Loucy (cell line): Measurements from ENCODE around the gene CBLN3.

Source experiments
- H2AFZ ChIP-seq: fragments of 200-600 bp; sonication (generic); 2 replicates; pipeline ENCODE4 v1.6.0; 2016; ENCODE audit warnings: antibody characterized with exemption, mild to moderate bottlenecking, low read length, moderate library complexity
- H3F3A ChIP-seq: fragments of 200-600 bp; 2 replicates; pipeline ENCODE4 v1.6.0; 2016; ENCODE audit warnings: antibody characterized with exemption, low read depth, mild to moderate bottlenecking
- H3K27me3 ChIP-seq: fragments of 200-600 bp; sonication (generic); 2 replicates; pipeline ENCODE4 v1.6.1; 2014; ENCODE audit warnings: low read length, mild to moderate bottlenecking; ENCODE audit not compliant: insufficient read depth, poor library complexity, severe bottlenecking
- H3K36me3 ChIP-seq: fragments of 200-600 bp; sonication (generic); 2 replicates; pipeline ENCODE4 v1.6.1; 2016; ENCODE audit warnings: low read length; ENCODE audit not compliant: insufficient read depth
- H3K4me1 ChIP-seq: fragments of 200-600 bp; sonication (generic); 2 replicates; pipeline ENCODE4 v1.5.1; 2014; ENCODE audit warnings: low read length, mild to moderate bottlenecking; ENCODE audit not compliant: insufficient read depth, poor library complexity, severe bottlenecking
- H3K4me2 ChIP-seq: fragments of 200-600 bp; sonication (generic); 2 replicates; pipeline ENCODE4 v1.6.0; 2014; ENCODE audit warnings: antibody characterized with exemption, low read length, low read depth, mild to moderate bottlenecking; ENCODE audit not compliant: poor library complexity, severe bottlenecking
- H3K4me3 ChIP-seq: fragments of 200-600 bp; sonication (generic); 2 replicates; pipeline ENCODE4 v1.5.1; 2014; ENCODE audit warnings: low read length, mild to moderate bottlenecking, mixed read lengths; ENCODE audit not compliant: poor library complexity, severe bottlenecking
- H3K79me2 ChIP-seq: fragments of 200-600 bp; sonication (generic); 2 replicates; pipeline ENCODE4 v1.6.1; 2014; ENCODE audit warnings: low read length; ENCODE audit not compliant: insufficient read depth
- H3K9ac ChIP-seq: fragments of 200-600 bp; sonication (generic); 2 replicates; pipeline ENCODE4 v1.6.0; 2014; ENCODE audit warnings: mild to moderate bottlenecking, low read depth, low read length, moderate library complexity; ENCODE audit not compliant: poor library complexity, severe bottlenecking
- H3K9me2 ChIP-seq: fragments of 200-600 bp; sonication (generic); replicated peaks from 2 replicates; pipeline ENCODE4 v1.6.1; 2016; ENCODE audit warnings: low read depth, low read length, mixed read lengths
- H3K9me3 ChIP-seq: fragments of 200-600 bp; sonication (generic); 2 replicates; pipeline ENCODE4 v1.6.1; 2014; ENCODE audit warnings: mild to moderate bottlenecking, antibody characterized with exemption, low read length, low read depth; ENCODE audit not compliant: insufficient read depth
- H4K20me1 ChIP-seq: fragments of 200-600 bp; sonication (generic); 2 replicates; pipeline ENCODE4 v1.6.0; 2014; ENCODE audit warnings: antibody characterized with exemption, low read length, mild to moderate bottlenecking; ENCODE audit not compliant: insufficient read depth, poor library complexity, severe bottlenecking
- CTCF ChIP-seq: fragments of 200-600 bp; sonication (generic); conservative IDR thresholded peaks from 2 replicates; pipeline ENCODE4 v1.5.1; 2014; ENCODE audit warnings: mild to moderate bottlenecking, antibody characterized with exemption, low read length
- EZH2phosphoT487 ChIP-seq: fragments of 200-600 bp; IDR thresholded peaks from 2 replicates; pipeline ENCODE4 v1.6.1; 2018; ENCODE audit warnings: antibody characterized with exemption, mild to moderate bottlenecking, moderate library complexity, borderline replicate concordance

Gene CBLN3

DNA sequence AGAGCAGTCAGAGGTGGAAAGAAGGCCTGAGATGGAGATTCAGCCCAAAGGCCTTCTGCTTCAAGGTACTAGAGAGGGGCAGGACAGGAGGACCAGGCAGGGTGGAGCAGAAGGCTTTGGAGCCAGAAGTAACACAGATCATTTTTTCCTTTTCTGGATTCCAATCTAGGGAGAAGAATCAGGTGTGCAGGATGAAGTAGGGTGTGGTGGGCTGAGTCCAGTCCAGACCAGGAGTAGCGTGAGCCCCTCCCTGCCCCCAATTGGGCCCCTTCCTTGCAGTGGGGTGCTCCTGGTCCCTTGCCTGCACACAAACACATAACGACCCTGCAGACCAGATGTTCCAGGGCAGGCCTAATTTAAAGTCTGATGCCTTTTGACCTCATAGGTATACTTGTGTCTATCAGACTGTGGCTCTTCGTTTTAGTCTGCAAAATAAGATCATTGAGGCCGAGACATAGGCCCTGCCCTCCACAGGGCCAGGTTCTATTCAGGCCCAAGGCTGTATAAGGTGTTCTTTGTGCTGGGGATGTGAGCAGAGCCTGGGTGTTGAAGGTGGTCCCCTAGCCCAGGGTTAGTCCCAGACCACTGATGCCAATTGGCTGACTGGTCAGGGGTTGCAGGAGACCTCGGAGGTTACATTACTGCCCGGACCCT, 31.7 kb downstream of the CBLN3 start:
- 0 out of 2 replicates have a peak overlapping the region, but pooled peaks have one; percentile 5 for H2AFZ ChIP-seq
- peaks cover 36% of the 10 kb centered on the region for H3K79me2 ChIP-seq
- H3F3A ChIP-seq, result peaks cover 12% of the 10 kb centered on the region; the same call in 1 of the 2 replicates
- H4K20me1 ChIP-seq, result no peaks in the 10 kb centered on the region
- no peaks in the 10 kb centered on the region for H3K9me3 ChIP-seq
- peak overlapping the region; percentile 65 for H3K9ac ChIP-seq
- H3K4me1 ChIP-seq, result peaks cover 83% of the 10 kb centered on the region
- H3K36me3 ChIP-seq, result no peaks in the 10 kb centered on the region
- peak overlapping the region; percentile 78 for H3K4me3 ChIP-seq
- TF ChIP-seq CTCF, result no peak
- no peak for TF ChIP-seq EZH2phosphoT487
- H3K27me3 ChIP-seq, result no peaks in the 10 kb centered on the region
- H3K9me2 ChIP-seq, result no peaks in the 10 kb centered on the region
- H3K4me2 ChIP-seq, result peak overlapping the region; percentile 47

DNA sequence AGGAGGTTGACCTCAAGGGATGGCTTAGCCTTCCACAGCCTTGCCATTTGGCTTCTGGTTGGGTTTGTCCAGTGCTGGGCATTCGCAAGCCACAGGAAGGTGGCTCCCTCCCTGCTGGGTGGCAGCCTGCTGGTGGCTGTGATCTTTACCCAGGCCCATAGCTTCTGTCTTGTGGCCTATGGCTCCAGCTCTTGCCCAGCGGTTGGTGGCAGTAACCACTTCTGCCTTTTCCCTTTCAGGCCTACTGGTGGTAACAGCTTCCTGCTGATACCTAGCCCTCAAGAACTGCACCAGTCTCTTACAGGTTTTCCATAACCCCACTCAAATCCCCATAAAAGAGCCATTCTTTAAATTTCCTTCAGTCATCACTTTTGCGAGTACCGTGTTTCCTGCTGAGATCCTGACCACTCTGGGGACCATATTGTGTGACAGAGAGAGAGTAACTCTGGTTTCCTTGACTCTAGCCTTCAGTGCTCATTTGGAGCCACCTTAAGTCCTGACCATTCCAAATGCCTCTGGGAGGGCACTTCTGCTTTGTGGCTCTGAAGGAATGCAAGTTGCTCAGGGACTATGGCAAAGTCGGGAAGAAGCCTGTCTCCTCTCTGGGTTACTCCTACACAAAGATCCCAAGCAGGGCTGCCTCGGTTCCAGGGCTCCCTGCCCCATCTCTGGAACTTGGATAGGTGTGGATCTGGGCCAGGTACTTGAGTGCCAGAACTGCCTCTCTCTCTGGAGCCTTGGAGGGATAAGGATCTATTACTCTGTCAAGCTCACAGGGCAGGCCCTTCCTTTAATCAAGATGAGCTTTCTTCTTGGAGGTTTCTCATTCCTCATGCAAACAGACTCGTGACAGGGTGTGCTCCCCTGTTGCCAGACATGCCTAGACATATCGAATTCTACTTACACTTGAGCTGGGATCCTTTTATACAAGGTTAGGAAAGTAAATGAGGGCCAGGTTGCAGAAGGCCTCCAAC, 33.6 kb downstream of the CBLN3 start:
- Histone ChIP-seq H3K4me3 (peak overlapping the region; percentile 16), H3K36me3 (no peaks in the 10 kb centered on the region), H2AFZ (no peak overlapping the region), H3K9me2 (no peaks in the 10 kb centered on the region), H3K4me1 (peaks cover 78% of the 10 kb centered on the region), H3K9ac (peak overlapping the region; percentile 65), H3K27me3 (no peaks in the 10 kb centered on the region), H3K9me3 (no peaks in the 10 kb centered on the region), H3K79me2 (peaks cover 17% of the 10 kb centered on the region), H3K4me2 (peak overlapping the region; percentile 54), H3F3A (peaks cover 12% of the 10 kb centered on the region; the same call in 1 of the 2 replicates), H4K20me1 (no peaks in the 10 kb centered on the region)
- TF ChIP-seq CTCF (peak; percentile 35), EZH2phosphoT487 (no peak)

DNA sequence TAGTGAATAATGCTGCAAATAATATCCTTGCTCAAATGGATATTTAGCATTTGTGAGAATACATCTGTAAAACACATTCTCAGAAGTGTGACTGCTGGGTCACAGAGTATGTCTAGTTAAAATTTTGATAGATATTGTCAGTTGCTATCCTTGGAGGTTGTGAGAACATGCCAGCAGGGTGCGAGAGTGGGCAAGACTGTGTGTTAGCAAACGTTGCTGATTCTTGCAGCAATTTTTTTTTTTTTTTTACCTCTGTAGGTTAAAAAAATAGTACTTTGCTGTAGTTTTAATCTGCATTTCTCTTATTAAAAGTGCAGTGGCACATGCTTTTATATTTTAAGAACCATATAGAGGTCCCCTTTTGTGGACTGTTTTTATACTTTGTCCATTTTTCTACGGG, 35.2 kb downstream of the CBLN3 start:
- peak overlapping the region; percentile 54 for H3K4me2 ChIP-seq
- no peaks in the 10 kb centered on the region for H3K9me2 ChIP-seq
- peaks cover 3% of the 10 kb centered on the region for H3K79me2 ChIP-seq
- H2AFZ ChIP-seq, result peak overlapping the region; percentile 52; the same call in 1 of the 2 replicates
- H3K9me3 ChIP-seq, result no peaks in the 10 kb centered on the region
- H3K27me3 ChIP-seq, result no peaks in the 10 kb centered on the region
- H3K4me3 ChIP-seq, result no peak overlapping the region
- TF ChIP-seq EZH2phosphoT487 (no peak), CTCF (peak; percentile 67)
- H3K36me3 ChIP-seq, result no peaks in the 10 kb centered on the region
- peak overlapping the region; percentile 65 for H3K9ac ChIP-seq
- H4K20me1 ChIP-seq, result no peaks in the 10 kb centered on the region
- H3K4me1 ChIP-seq, result peaks cover 74% of the 10 kb centered on the region
- H3F3A ChIP-seq, result peaks cover 12% of the 10 kb centered on the region; the same call in 1 of the 2 replicates
